Esophagus squamous epithelium (tissue), 5 donors: ENCODE results near the gene C1orf50. TPM values are rescaled to one million over a fixed set of nuclear protein-coding genes. Genes with fewer than 3 reads are reported as not detected.

Source experiments
- DNase-seq: peaks from one replicate; lab custom pipeline; 2025; lab: John Stamatoyannopoulos, UW
- H3K27ac ChIP-seq, 4 donors: fragments of 200-600 bp; sonication (generic); one replicate each; pipeline ENCODE4 v1.5.1; 2016 to 2019; ENCODE audit warnings: mild to moderate bottlenecking in 1 of 4
- H3K27me3 ChIP-seq, 4 donors: fragments of 200-600 bp; sonication (generic); 1 replicate in 3 of 4; 2 replicates in 1 of 4; pipeline versions ENCODE4 v1.5.1 to v1.6.0; 2017 to 2021; ENCODE audit warnings: antibody characterized with exemption in 1 of 4
- H3K36me3 ChIP-seq, 3 donors: fragments of 200-600 bp; sonication (generic); one replicate each; pipeline ENCODE4 v1.5.1; 2016 to 2019
- H3K4me1 ChIP-seq, 3 donors: fragments of 200-600 bp; sonication (generic); one replicate each; pipeline ENCODE4 v1.5.1; 2017 to 2019
- H3K4me3 ChIP-seq, 4 donors: fragments of 200-600 bp; sonication (generic); 1 replicate in 3 of 4; 2 replicates in 1 of 4; pipeline ENCODE4 v1.5.1; 2016 to 2019; ENCODE audit warnings: mild to moderate bottlenecking in 2 of 4, moderate library complexity in 1 of 4
- H3K9me3 ChIP-seq, 3 donors: fragments of 200-600 bp; sonication (generic); one replicate each; pipeline ENCODE4 v1.5.1; 2016 to 2019
- CTCF ChIP-seq, 6 experiments: fragments of 450-650 bp in 4 of 6; fragments of 200-600 bp in 2 of 6; sonication (generic) in 2 of 6; IDR thresholded peaks; one replicate each; pipeline ENCODE4 v1.5.1; 2016 to 2019; ENCODE audit warnings: antibody characterized with exemption in 6 of 6, mild to moderate bottlenecking in 4 of 6, moderate library complexity in 4 of 6
- POLR2A ChIP-seq, 4 donors: fragments of 450-650 bp; IDR thresholded peaks; one replicate each; pipeline ENCODE4 v1.6.1; 2017; ENCODE audit warnings: antibody characterized with exemption in 4 of 4, mild to moderate bottlenecking in 4 of 4, moderate library complexity in 3 of 4
- WGBS, 2 donors: methylation state at CpG; one replicate each; pipeline ENCODE4 v1.1.5; 2018; 5-methylcytosine and 5-hydroxymethylcytosine counted together
- intact Hi-C: fragments of 100-400 bp; cut with DNase I; formaldehyde crosslinking; loops from one replicate; pipeline ENCODE4 v1.15.0; 2022
- total RNA-seq, 4 donors: library from RNA; depleted of rRNA; stranded (reverse); fragments of >200 nt; gene quantifications; one replicate each; pipeline ENCODE4 v1.1.0, GENCODE V29; 2016
- donor health status: DM: yes; HTN: yes; CAD: no.

Gene C1orf50
- total RNA-seq, 4 donors from 2014 or later = 1.5 to 15.4 (median 3.8) TPM

- no peak overlapping the region for H3K4me3 ChIP-seq
- no peak overlapping the region for H3K27ac ChIP-seq
- 37 to 42% methylated on average over 1 of the region's 1 CpG for WGBS, 2 donors
- intact Hi-C loops = no loop called here
- no peak for TF ChIP-seq POLR2A (IDR thresholded peaks at IDR 0.05)
- TF ChIP-seq CTCF (IDR thresholded peaks at IDR 0.05) = no peak
- H3K36me3 ChIP-seq = peaks cover 10 to 93% (median 31%) of the 10 kb centered on the region in 3 donors
- H3K4me1 ChIP-seq = no peaks in the 10 kb centered on the region
- H3K9me3 ChIP-seq = no peaks in the 10 kb centered on the region
- DNase-seq = no peak
- H3K27me3 ChIP-seq = no peaks in the 10 kb centered on the region
Measured at GRCh38 chr1:42753070-42753469, 14.0 kb upstream of the C1orf50 start.

- Histone ChIP-seq H3K4me3 (no peak overlapping the region), H3K36me3 (peaks cover 10 to 95% (median 20%) of the 10 kb centered on the region in 3 donors), H3K9me3 (no peaks in the 10 kb centered on the region), H3K27me3 (no peaks in the 10 kb centered on the region), H3K27ac (no peak overlapping the region), H3K4me1 (peaks cover 0 to under 1% (median 0%) of the 10 kb centered on the region in 3 donors)
- TF ChIP-seq CTCF (IDR thresholded peaks at IDR 0.05) = peak; percentile 14 to 68 (median 62)
- no peak for TF ChIP-seq POLR2A (IDR thresholded peaks at IDR 0.05)
- 72 to 73% methylated on average over 16 to 17 of the region's 17 CpGs for WGBS, 2 donors
- DNase-seq = no peak
- intact Hi-C loops = no loop called here
Measured at GRCh38 chr1:42756956-42757891, 9.8 kb upstream of the C1orf50 start.

- no peak overlapping the region for H3K27ac ChIP-seq
- no peaks in the 10 kb centered on the region for H3K27me3 ChIP-seq
- TF ChIP-seq CTCF (IDR thresholded peaks at IDR 0.05) = no peak
- TF ChIP-seq POLR2A (IDR thresholded peaks at IDR 0.05) = no peak
- H3K36me3 ChIP-seq = peaks cover 10 to 91% (median 15%) of the 10 kb centered on the region in 3 donors
- H3K4me3 ChIP-seq = no peak overlapping the region
- DNase-seq = no peak
- intact Hi-C loops = no loop called here
- peaks cover 0 to 7% (median 0%) of the 10 kb centered on the region in 3 donors for H3K4me1 ChIP-seq
- H3K9me3 ChIP-seq = no peaks in the 10 kb centered on the region
Measured at GRCh38 chr1:42757892-42758275, 9.2 kb upstream of the C1orf50 start.

- intact Hi-C loops = no loop called here
- Histone ChIP-seq H3K9me3 (no peaks in the 10 kb centered on the region), H3K27ac (no peak overlapping the region), H3K4me3 (no peak overlapping the region), H3K4me1 (peaks cover 0 to 9% (median 0%) of the 10 kb centered on the region in 3 donors), H3K27me3 (no peaks in the 10 kb centered on the region), H3K36me3 (peaks cover 10 to 83% (median 15%) of the 10 kb centered on the region in 3 donors)
- DNase-seq = no peak
- TF ChIP-seq CTCF (IDR thresholded peaks at IDR 0.05) = no peak
- no peak for TF ChIP-seq POLR2A (IDR thresholded peaks at IDR 0.05)
- 47 to 70% methylated on average over 3 of the region's 3 CpGs for WGBS, 2 donors
Measured at GRCh38 chr1:42758641-42759040, 8.4 kb upstream of the C1orf50 start.

GRCh38 chr1:42759114-42759513 lies 7.9 kb upstream of the C1orf50 start:
- H3K4me1 ChIP-seq = peaks cover 0 to 12% (median 0%) of the 10 kb centered on the region in 3 donors
- H3K9me3 ChIP-seq = no peaks in the 10 kb centered on the region
- peaks cover 10 to 78% (median 11%) of the 10 kb centered on the region in 3 donors for H3K36me3 ChIP-seq
- intact Hi-C loops = no loop called here
- DNase-seq = no peak
- no peak overlapping the region for H3K27ac ChIP-seq
- TF ChIP-seq CTCF (IDR thresholded peaks at IDR 0.05) = no peak
- no peak for TF ChIP-seq POLR2A (IDR thresholded peaks at IDR 0.05)
- no peak overlapping the region for H3K4me3 ChIP-seq
- 75 to 84% methylated on average over 2 to 5 of the region's 9 CpGs for WGBS, 2 donors
- H3K27me3 ChIP-seq = no peaks in the 10 kb centered on the region
